GM23338 (cell line): Measurements from ENCODE around the gene KCNMB3. TPM values are rescaled to one million over a fixed set of nuclear protein-coding genes. Genes with fewer than 3 reads are reported as not detected.

Experiments used
- polyA plus RNA-seq: library from polyadenylated mRNA; unstranded; fragments of >200 nt; fragmentation: Nextera tagmentation; extraction: Ambion mirVana; gene quantifications from 2 replicates; pipeline ENCODE4 v1.2.1, GENCODE V29; 2016
- total RNA-seq: library from RNA; depleted of rRNA; stranded (reverse); fragments of >200 nt; shearing (Covaris generic); gene quantifications from 2 replicates; pipeline ENCODE4 v1.2.3, GENCODE V29; 2014; rRNA removed

Gene KCNMB3
- total and polyA plus RNA-seq, 2 experiments from 2014 or later, result 1.3 to 3.8 TPM

Other genes with a start within 250 kb of the KCNMB3 start
- 16.3 and 17.3 TPM in 2 replicates for gene ZMAT3, start 179.3 kb downstream of the KCNMB3 start, total RNA-seq
- 10.0 and 10.6 TPM in 2 replicates for gene ZMAT3, start 179.3 kb downstream of the KCNMB3 start, polyA plus RNA-seq
- 12.3 and 13.4 TPM in 2 replicates for gene PIK3CA, start 102.8 kb downstream of the KCNMB3 start, total RNA-seq
- 5.0 and 5.1 TPM in 2 replicates for gene PIK3CA, start 102.8 kb downstream of the KCNMB3 start, polyA plus RNA-seq
- 58.3 and 62.8 TPM in 2 replicates for gene ZNF639, start 71.9 kb upstream of the KCNMB3 start, total RNA-seq
- gene ZNF639, start 71.9 kb upstream of the KCNMB3 start, polyA plus RNA-seq, result 30.0 and 33.6 TPM in 2 replicates
- gene MFN1, start 96.6 kb upstream of the KCNMB3 start, total RNA-seq, result 31.4 and 36.2 TPM in 2 replicates
- 12.6 and 16.1 TPM in 2 replicates for gene MFN1, start 96.6 kb upstream of the KCNMB3 start, polyA plus RNA-seq
- gene GNB4, start 200.4 kb upstream of the KCNMB3 start, total RNA-seq, result 28.4 and 29.6 TPM in 2 replicates
- 8.5 and 11.3 TPM in 2 replicates for gene GNB4, start 200.4 kb upstream of the KCNMB3 start, polyA plus RNA-seq